GM06990 (cell line): Measurements from ENCODE around the gene DOCK1.

Experiments
- DNase-seq: peaks from one replicate; pipeline ENCODE4 v3.0.0-alpha.2; 2011; ENCODE audit not compliant: insufficient read length; ENCODE audit errors: extremely low read depth
- H3K27me3 ChIP-seq: replicated peaks from 2 replicates; pipeline ENCODE4 v1.6.0; 2011; ENCODE audit warnings: low read length; ENCODE audit not compliant: control insufficient read depth, insufficient read depth
- H3K36me3 ChIP-seq: 2 replicates; pipeline ENCODE4 v1.5.1; 2011; ENCODE audit warnings: low read length; ENCODE audit not compliant: control insufficient read depth, insufficient read depth
- H3K4me3 ChIP-seq: replicated peaks from 2 replicates; pipeline ENCODE4 v1.5.1; 2011; ENCODE audit warnings: low read depth, mild to moderate bottlenecking, control low read depth, low read length
- TF ChIP-seq, protein P1 (sequence below): IDR thresholded peaks from 2 replicates; pipeline ENCODE4 v1.5.1; 2011; ENCODE audit warnings: low read length, control low read depth, mild to moderate bottlenecking, inconsistent platforms; ENCODE audit not compliant: insufficient read depth, poor library complexity, severe bottlenecking

DOCK1 gene

DNA sequence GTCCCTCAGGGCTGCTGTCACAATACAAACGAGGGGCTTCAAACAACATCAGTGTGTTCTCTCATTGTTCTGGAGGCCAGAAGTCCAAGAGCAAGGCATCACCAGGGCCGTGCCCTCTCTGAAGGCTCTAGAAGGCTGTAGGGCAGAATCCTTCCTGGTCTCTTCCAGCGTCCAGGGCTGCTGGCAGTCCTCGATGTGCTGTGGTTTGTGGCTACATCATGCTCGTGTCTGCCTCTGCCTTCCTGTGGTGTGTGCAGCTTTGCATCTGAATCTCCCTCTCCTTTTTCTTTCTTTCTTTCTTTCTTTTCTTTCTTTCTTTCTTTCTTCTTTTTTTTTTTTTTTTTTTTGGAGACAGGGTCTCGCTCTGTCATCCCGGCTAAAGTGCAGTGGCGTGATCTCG lies 187.7 kb downstream of the DOCK1 start:
- TF ChIP-seq, protein P1, sequence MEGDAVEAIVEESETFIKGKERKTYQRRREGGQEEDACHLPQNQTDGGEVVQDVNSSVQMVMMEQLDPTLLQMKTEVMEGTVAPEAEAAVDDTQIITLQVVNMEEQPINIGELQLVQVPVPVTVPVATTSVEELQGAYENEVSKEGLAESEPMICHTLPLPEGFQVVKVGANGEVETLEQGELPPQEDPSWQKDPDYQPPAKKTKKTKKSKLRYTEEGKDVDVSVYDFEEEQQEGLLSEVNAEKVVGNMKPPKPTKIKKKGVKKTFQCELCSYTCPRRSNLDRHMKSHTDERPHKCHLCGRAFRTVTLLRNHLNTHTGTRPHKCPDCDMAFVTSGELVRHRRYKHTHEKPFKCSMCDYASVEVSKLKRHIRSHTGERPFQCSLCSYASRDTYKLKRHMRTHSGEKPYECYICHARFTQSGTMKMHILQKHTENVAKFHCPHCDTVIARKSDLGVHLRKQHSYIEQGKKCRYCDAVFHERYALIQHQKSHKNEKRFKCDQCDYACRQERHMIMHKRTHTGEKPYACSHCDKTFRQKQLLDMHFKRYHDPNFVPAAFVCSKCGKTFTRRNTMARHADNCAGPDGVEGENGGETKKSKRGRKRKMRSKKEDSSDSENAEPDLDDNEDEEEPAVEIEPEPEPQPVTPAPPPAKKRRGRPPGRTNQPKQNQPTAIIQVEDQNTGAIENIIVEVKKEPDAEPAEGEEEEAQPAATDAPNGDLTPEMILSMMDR: no peak
- H3K36me3 ChIP-seq: no peaks in the 10 kb centered on the region
- no peak for DNase-seq
- H3K4me3 ChIP-seq: no peak overlapping the region
- no peaks in the 10 kb centered on the region for H3K27me3 ChIP-seq

DNA sequence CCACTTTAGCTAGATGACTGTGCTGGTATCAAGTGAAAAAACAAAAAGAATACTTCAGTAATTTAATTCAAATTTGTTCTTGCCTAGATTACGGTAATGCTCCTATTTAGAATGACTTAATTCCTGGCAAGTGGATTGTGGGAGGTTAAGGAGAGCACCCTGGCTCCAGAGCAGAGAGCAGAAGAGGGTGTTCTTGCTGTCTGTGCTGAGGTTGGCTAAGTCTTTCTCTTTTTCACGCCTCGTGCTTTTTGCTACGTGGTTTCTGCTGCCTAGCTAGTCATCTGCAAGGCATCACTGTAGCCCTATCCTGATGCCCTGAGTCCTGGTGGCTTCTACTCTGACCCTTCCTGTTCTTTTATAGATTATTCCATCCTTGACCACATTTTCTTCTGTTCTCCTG lies 189.8 kb downstream of the DOCK1 start:
- Histone ChIP-seq H3K4me3 (no peak overlapping the region), H3K36me3 (no peaks in the 10 kb centered on the region), H3K27me3 (no peaks in the 10 kb centered on the region)
- DNase-seq: no peak
- TF ChIP-seq, protein P1: no peak

DNA sequence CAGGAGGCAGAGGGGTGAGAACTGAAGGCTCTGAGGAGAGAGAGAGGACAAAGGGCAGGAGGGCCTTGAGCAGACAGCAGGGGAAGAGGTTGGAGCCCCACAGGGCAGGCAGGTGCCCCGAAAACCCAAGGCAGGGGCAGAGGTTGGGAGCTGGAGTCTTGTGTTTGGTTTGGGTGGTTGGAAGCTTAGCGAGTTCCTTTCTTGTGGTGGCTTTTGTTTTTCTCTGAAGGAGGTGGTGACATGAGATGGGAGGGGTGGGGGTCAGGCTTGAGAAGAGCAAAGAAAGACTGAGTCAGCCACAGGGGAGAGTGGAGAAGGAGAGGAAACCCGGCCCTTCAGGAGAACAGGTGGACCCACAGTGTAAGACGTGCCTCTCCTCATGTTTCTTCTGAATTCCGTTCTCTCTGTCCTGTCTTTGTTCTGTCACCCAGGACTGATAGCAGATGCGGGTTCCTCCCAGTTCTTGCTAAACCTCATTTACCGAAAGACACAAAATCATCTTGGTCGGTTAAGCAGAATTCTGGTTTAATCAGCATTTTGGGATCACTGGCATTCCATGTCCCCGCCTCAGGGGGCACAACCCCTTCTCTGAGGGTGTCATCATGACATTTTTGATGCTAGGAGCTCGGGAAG lies 195.9 kb downstream of the DOCK1 start:
- H3K36me3 ChIP-seq: no peaks in the 10 kb centered on the region
- no peak for DNase-seq
- H3K27me3 ChIP-seq: no peaks in the 10 kb centered on the region
- H3K4me3 ChIP-seq: no peak overlapping the region
- TF ChIP-seq, protein P1: no peak

DNA sequence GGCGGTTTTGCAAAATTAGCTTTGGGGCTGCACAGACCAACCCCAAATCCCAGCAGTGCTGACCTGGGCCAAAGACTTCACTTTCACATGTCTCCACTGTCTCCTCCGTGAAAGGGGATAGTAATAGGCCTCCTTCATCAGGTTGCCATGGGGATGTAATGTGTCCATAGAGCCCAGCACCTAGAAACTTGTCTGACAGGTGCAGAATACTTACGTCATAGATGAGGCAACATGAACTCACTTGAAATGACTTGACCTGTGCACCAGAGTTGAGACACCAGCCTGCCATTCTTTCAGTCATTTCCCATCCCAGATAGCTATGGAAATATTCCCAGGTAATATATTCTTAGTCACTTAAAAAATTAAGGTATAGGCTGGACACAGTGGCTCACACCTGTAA lies 196.9 kb downstream of the DOCK1 start:
- TF ChIP-seq, protein P1: no peak
- DNase-seq: no peak
- H3K4me3 ChIP-seq: no peak overlapping the region

DNA sequence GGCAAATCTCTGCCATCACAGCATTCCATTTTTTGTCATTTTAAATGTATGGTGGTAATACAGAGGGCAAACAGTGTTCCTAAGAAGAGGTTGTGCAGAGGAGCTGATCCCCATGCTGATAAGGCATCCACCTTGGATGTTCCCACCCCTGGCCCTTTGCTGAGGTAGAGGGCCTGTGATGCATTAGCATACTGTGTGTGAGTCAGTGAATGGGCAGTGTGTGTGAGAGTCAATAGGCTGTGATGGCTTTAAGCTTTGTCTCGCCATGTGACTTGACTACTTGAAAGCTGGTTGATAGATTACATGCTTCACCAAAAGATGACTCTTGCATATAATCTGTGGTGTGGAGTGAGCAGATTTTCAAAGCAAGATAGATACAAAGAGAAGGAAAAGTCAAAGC lies 209.9 kb downstream of the DOCK1 start:
- no peaks in the 10 kb centered on the region for H3K27me3 ChIP-seq
- TF ChIP-seq, protein P1: no peak
- DNase-seq: no peak
- no peak overlapping the region for H3K4me3 ChIP-seq
- H3K36me3 ChIP-seq: no peaks in the 10 kb centered on the region

More for the DNA sequence above, 196.9 kb downstream of the DOCK1 start:
- Histone ChIP-seq H3K27me3 (no peaks in the 10 kb centered on the region), H3K36me3 (no peaks in the 10 kb centered on the region)

DNA sequence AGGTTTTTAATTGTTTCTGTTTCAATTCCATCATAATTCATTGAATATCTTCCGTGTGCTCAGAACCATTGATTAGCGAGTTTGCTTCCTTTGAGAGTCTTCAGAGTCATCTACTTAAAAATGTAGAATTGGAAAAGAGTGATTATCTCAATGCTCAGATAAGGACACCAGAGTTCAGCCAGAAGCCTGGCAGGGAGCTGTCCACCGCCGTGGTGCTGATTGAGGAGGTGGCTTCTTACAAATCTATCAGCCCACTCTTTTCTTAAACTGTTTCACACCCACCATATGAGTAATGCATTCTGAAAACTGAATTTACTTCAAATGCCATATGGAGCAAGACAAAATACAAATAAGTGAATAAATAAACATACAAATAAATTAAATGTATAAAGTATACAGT lies 211.9 kb downstream of the DOCK1 start:
- DNase-seq: no peak
- Histone ChIP-seq H3K4me3 (no peak overlapping the region), H3K36me3 (no peaks in the 10 kb centered on the region), H3K27me3 (no peaks in the 10 kb centered on the region)
- TF ChIP-seq, protein P1: no peak
